GM19351 (cell line): ENCODE measurements around the gene ACHE.
"Not testable (repeated sequence)": the region's sequence is repeated elsewhere in the genome, so short reads cannot be mapped to it uniquely, and the experiment has no call there.

ENCODE experiments used
- ATAC-seq: cut with Tn5 transposase; IDR thresholded peaks from one replicate; pipeline ENCODE4 v1.9.1; 2021; ENCODE audit warnings: mild to moderate bottlenecking, moderate library complexity; ENCODE audit not compliant: unreplicated experiment

The ACHE gene

DNA sequence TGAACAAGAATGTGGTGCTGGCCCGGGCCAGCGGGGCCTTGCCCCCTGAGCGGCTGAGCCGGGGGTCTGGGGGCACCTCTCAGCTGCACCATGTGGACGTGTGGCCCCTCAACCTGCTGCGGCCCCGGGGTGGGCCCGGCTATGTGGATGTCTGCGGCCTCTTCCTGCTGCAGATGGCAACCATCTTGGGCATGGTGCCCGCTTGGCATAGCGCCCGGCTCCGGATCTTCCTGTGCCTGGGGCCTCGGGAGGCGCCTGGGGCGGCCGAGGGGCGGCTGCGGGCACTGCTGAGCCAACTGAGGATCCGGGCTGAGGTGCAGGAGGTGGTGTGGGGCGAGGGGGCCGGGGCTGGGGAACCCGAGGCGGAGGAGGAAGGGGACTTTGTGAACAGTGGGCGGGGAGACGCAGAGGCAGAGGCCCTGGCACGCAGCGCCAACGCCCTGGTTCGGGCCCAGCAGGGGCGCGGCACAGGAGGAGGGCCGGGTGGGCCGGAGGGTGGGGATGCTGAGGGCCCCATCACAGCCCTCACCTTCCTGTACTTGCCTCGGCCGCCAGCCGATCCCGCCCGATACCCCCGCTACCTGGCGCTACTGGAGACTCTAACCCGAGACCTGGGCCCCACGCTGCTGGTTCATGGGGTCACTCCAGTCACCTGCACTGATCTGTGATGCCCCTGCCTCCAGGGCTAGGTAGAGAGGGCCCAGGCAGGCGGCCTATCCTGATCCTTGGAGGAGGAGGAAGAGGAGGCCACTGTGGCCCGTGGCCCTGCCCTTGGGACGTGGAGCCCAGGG is 29.6 kb downstream of the ACHE start:
- no peak for ATAC-seq

DNA sequence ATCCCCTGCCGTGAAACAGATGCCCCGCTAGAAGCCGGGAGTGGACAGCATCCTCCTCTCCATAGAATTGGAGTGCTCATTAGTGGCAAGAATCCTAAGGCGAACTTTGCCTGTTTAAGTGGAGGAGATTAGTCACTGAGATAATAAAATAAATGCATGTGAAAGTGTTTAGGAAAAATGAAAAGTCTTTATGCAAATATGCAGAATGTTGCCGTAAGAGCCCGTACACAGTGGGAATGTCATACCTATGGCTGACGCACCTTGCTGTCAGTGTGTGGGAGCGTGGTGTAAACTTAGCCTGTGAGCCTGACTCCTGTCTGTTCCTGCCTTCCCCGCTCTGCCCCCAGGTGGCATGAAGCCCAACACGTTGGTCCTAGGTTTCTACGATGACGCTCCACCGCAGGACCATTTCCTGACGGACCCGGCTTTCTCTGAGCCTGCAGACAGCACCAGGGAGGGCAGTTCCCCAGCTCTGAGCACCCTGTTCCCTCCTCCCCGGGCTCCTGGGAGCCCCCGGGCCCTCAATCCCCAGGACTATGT is 30.2 kb downstream of the ACHE start:
- no peak for ATAC-seq

DNA sequence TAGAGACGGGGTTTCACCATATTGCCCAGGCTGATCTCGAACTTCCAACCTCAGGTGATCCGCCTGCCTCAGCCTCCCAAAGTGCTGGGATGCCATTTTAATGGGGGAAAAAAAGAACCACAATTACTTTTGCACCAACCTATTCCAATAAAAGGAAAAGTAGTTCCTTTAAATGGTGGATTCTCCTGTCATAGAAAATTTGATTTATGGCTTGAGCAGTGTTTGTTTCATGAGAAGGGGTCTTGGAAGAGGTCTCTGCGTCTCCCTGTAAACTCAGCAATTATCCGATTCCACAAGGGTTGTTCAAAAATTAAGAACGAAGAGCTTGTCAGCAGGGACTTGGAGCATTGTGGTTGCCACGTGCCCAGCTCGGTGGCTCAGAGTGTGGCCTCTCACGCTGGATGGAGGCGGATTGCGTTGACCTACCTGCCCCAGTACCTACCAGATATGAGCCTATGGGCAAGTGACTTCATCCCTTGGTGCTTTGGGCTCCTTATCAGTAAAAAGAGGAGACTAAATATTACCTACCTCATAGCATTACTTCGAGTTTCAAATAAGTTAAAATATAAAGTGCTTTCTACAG is 31.3 kb downstream of the ACHE start:
- ATAC-seq, result no peak

DNA sequence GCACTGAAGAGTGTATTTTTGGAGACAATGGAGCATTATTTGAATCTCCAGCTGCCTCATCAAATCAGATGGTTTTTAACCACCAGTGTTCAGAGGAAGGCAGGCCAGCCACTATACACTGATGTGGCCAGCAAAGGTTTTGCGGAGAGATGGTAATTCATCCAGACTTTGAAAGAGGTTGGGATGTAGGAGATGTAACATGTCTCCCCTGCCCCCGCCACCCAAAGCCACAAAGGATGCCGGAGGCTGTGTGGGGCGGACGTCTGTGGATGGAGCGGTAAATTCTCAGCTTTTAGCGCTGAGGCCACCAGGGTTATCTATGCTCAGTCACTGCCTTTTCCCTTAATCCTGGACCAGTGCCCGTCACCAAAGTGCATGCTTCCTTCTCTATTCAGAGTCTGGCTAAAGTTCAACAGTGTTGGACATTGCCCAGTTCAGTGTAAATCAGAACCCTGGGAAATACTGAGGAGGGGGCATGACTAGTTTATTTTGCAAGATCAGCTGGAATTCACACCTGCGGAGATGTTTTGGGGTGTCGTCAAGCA is 32.2 kb downstream of the ACHE start:
- no peak for ATAC-seq

DNA sequence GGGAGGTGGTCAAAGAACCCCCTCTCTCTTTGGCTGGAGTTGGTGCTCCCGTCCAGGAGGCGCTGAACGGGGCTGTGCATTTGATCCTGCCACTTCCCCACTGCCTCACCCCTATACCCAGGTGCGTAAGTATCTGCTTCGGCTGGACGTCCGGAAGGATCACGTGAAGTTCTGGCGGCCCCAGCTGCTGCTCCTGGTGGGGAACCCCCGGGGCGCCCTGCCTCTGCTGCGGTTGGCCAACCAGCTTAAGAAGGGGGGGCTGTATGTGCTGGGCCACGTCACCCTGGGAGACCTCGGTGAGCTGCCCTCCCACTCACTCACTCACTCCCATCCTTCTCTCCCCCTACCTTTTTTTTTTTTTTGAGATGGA is 34.1 kb downstream of the ACHE start:
- ATAC-seq, result no peak

DNA sequence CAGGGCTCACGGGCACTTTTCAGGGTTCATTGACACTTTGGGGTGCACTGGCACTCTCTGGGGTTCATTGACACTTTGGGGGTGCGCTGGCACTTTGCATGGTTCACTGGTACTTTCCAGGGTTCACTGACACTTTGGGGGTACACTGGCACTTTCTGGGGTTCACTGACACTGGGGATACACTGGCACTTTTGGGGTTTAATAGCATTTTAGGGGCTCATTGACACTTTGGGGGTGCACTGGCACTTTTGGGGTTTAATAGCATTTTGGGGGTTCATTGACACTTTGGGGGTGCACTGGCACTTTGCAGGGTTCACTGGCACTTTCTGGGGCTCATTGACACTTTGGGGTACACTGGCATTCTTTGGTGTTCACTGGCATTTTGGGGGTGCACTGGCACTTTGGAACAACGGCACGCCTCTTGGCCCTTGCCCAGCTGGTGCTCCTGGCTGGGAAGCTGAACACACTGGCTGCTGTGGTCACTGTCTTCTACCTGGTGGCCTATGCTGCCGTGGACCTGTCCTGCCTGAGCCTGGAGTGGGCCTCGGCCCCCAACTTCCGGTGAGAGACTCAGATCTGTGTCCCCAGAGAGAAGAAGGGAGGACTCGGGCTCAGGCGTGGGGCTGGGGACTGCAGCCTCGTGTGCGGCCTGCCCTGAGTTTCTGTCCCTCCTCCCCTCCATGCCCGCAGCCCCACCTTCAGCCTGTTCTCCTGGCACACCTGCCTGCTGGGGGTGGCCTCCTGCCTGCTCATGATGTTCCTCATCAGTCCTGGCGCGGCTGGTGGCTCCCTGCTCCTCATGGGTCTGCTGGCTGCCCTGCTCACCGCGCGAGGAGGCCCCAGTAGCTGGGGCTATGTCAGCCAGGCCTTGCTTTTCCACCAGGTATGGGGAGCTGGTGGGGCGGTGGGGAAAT is 34.7 kb downstream of the ACHE start:
- ATAC-seq, result no peak

DNA sequence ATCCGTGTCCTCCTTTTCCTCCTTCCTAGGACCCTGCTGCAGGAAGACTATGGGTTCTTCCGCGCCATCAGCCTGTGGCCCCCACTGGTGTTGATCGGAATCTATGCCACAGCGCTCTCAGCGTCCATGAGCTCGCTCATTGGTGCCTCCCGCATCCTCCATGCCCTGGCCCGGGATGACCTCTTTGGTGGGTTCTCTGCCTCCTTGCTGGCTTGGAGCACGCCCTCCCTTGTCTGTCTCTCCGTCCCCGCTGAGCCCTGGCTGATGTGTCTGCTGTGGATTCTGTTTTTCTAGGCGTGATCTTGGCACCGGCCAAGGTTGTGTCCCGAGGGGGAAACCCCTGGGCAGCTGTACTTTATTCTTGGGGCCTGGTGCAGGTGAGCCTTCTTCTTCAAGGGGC is 35.8 kb downstream of the ACHE start:
- no peak for ATAC-seq

DNA sequence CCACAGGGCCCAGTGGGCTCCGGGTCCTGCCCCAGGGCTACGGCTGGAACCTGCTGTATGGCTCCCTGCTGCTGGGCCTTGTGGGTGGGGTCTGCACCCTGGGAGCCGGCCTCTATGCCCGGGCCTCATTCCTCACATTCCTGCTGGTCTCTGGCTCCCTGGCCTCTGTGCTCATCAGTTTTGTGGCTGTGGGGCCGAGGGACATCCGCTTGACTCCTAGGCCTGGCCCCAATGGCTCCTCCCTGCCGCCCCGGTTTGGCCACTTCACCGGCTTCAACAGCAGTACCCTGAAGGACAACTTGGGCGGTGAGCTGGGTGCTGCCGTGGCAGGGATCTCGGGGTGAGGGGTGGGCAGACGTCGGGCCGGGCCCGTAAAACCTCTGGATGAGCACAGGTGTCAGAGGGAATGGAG is 38.8 kb downstream of the ACHE start:
- no peak for ATAC-seq

DNA sequence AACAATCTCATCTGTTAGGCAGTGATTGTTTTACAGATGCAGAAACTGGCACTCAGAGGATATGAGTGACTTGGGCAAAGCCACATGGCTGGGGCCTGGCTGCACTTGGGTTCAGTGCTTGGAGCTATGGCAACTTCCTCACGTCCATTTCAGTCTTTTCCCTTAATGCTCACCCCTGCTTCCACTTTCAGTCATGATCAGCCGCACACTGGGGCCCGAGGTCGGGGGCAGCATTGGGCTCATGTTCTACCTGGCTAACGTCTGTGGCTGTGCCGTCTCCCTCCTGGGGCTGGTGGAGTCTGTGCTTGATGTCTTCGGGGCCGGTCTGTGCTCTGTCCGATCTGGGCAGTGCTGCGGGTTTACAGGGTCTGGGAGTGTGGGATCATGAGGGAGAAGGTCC is 40.2 kb downstream of the ACHE start:
- no peak for ATAC-seq

DNA sequence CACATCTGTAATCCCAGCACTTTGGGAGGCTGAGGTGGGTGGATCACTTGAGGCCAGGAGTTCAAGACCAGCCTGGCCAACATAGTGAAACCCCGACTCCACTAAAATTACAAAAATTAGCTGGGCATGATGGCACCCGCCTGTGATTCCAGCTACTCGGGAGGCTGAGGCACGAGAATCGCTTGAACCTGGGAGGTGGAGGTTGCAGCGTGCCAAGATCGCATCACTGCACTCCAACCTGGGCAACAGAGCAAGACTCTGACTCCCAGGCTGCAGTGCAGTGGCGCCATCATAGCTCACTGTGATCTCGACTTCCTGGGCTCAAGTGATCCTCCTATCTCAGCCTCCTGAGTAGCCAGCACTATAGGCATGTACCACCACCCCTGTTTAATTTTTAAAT is 40.8 kb downstream of the ACHE start:
- ATAC-seq, result not testable (repeated sequence)

DNA sequence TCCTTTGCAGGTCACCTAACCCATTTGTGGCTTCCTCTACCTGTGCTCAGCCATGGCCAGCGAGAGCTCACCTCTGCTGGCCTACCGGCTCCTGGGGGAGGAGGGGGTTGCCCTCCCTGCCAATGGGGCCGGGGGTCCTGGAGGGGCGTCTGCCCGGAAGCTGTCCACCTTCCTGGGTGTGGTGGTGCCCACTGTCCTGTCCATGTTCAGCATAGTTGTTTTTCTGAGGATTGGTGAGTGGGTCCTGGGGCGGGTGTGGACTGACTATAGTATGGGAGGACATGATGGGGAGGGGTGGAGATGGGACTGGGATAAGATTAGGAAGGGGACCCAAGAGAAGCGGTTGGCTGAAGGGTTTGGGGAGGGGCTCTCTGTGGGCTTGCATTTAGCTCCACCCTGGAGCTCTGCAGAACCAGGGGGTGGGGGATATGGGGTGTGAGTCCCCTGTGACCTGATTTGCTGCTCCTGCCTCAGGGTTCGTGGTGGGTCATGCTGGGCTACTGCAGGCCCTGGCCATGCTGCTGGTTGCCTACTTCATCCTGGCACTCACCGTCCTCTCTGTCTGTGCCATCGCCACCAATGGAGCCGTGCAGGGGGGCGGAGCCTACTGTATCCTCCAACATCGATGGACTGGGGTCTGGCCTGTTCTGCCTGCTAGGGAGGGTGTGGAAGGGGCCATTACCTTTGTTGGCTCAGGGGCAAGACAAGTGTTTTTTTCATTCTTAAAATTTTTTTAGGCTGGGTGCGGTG is 41.4 kb downstream of the ACHE start:
- ATAC-seq, result no peak

DNA sequence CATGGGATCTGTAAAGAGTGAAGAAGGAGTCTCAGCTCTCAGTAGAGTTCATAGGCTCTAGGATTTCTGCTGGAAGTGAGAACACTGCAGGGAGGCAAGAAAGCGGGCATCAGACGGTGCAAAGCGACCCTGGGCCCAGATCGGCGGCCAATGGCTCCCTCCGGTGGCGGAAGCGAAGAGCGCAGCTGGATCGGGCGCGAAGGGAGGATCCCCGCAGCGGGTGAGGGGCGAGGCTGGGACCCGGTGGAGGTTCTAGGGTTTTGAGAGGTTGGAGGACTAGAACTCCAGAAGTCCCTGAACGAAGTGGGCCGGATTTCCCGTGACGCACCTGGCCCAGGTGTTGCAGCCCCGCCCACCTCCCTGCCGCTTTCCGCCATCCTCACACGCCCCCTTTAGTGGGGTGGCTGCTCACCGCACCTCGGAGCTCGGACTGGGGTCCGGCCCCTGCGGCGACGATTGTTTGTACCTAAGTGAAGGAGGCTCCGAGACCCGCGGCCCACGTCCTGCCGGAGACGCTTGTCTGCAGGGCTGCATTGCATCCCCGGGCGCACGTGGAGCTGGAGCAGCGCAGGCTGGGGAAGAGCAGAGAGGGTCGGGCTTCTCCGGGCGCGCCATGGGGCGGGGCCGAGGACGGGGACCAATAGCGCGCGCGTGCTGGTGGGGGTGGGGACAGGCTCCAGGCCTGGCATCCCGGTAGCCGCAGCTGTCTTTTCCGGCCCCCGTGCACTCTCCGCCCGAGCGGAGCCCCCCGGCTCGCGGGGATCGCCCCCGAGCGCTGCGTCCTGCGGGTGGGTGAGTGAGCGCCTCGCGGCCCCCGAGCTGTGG is 43.4 kb downstream of the ACHE start, which contains the start of gene SLC12A9:
TSS of gene SLC12A9 (plus strand) at position 666 of the 825 bp plus-strand sequence. CDS start 1,485 bp downstream, outside the sequence.
- peak; percentile 87 for ATAC-seq

DNA sequence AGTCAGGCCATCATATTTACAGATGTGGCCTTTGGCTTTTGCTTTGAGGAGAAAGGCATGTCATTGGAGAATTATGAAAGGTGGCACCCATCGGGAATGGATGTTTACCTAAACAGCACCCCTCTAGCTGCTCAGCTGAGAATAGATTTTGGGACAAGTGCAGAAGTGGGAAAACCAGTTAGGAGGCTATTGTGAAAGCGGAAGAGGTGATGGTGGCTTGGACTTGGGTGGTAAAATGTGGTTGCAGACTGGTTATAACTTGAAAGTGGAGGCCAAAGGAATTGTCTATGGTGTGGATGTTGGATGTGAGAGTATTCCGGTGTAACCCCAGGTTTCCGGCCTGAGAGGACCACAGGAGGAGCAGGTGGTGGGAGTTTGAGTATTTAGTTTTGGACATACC is 48.3 kb downstream of the ACHE start:
- ATAC-seq, result no peak

DNA sequence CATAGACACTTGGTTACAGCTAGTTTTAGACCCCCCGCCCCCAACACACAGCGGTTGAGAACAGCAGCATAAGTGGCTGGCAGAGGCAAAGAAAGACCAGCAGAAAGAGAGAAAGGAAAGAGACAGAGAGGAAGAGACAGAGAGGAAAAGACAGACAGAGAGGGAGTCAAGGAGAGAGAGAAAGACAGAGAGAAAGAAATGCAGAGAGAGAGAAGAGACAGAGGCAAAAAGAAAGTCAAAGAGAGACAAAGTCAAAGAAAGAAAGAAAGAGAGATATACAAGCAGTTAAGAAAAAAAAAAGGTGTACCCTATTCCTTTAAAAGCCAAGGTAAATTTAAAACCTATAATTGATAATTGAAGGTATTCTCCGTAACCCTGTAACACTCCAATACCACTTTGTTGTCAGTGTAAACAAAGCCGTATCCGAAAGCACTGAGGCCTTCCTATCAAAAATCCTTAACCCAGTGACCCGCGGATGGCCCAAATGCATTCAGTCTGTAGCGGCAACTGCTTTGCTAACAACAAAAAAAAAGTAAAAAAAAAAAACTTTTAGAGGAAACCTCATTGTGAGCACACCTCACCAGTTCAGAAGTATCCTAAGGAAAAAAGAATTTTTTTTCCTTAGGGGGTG is 55.1 kb downstream of the ACHE start:
- no peak for ATAC-seq
